RWPE1 (cell line): Measurements from ENCODE around the gene HRK.

Source experiments
- CTCF ChIA-PET: fragments of 350-600 bp; sonication (Branson Sonifier 250); formaldehyde crosslinking; extraction: SDS; loops from one replicate; lab custom pipeline; 2021; lab: Yijun Ruan, JAX
- POLR2A ChIA-PET: fragments of 400-600 bp; formaldehyde crosslinking; extraction: SDS; loops from one replicate; lab custom pipeline; 2020; ENCODE audit warnings: antibody characterized with exemption; ENCODE audit not compliant: low non-redundant PET; lab: Yijun Ruan, JAX
- DNase-seq: peaks from one replicate; pipeline ENCODE4 v3.0.0; 2012; ENCODE audit warnings: low spot score
- H3K27ac ChIP-seq: fragments of 450-650 bp; 2 replicates; pipeline ENCODE4 v1.5.1; 2017
- TF ChIP-seq, protein P1 (sequence below): fragments of 450-650 bp; conservative IDR thresholded peaks from 2 replicates; pipeline ENCODE4 v1.5.1; 2017; ENCODE audit warnings: low read depth, mild to moderate bottlenecking

Gene HRK

DNA sequence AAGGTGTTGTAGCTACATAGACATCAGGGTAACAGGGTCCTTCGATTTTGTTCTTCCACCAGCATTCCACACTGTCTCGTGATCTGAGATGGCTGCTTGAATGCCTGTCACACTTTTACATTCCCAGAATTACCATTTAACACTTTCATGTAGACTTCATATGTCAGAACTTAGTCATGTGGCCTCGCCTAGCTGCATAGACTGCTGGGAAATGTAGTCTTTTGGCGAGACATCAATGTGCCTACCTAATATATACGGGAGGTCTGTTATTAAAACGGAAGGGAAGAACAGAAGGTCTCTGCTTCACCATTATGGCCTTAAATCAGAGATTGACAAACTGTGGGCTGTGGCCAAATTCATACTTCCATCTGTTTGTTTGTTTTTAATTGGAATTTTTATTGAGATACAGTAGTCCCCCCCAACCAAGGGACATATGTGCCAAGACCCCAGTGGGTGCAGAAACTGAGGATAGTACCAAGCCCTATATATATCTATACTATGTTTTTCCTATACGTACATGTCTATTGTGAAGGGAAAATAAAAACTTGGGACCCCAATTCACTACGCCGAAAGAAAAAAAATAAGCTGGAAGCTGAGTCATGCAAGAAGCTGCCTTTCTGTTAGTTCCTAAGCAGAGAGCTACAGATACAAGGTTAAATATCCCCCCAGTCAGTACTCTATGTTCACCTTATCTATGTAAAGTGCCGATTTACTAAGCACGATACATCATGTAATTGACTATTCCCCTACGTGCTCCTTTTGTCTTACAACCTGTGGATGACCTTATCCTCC is 11.3 kb upstream of the HRK start:
- TF ChIP-seq, protein P1, sequence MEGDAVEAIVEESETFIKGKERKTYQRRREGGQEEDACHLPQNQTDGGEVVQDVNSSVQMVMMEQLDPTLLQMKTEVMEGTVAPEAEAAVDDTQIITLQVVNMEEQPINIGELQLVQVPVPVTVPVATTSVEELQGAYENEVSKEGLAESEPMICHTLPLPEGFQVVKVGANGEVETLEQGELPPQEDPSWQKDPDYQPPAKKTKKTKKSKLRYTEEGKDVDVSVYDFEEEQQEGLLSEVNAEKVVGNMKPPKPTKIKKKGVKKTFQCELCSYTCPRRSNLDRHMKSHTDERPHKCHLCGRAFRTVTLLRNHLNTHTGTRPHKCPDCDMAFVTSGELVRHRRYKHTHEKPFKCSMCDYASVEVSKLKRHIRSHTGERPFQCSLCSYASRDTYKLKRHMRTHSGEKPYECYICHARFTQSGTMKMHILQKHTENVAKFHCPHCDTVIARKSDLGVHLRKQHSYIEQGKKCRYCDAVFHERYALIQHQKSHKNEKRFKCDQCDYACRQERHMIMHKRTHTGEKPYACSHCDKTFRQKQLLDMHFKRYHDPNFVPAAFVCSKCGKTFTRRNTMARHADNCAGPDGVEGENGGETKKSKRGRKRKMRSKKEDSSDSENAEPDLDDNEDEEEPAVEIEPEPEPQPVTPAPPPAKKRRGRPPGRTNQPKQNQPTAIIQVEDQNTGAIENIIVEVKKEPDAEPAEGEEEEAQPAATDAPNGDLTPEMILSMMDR: no peak
- DNase-seq: no peak
- POLR2A ChIA-PET: no interaction called here
- H3K27ac ChIP-seq: no peak overlapping the region
- CTCF ChIA-PET: interaction anchor here (1.0 kb wide), 2 partner anchors 12 to 24 kb away, joined by 3 read pairs; partner anchors contain the start of gene HRK

DNA sequence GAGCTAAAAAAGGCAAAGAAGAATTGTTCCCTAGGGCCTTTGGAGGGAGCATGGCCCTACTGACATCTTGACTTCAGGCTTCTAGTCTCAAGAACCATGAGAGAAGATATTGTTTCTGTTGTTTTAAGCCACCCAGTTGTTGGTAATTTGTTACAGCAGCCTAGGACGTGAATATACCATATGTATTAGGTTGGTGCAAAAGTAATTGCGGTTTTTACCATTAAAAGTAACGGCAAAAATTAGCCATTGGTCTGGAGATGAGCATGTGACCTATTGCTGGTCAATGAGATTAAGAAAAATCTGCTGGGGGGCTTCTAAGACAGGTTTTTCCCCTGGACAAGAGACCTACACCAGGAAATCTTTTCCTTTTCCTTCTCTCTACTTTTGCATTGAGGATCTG is 9.8 kb upstream of the HRK start:
- TF ChIP-seq, protein P1: no peak
- no peak overlapping the region for H3K27ac ChIP-seq
- ChIA-PET POLR2A (no interaction called here), CTCF (interaction anchor here (0.7 to 1.0 kb wide), 3 partner anchors 8 to 128 kb away, joined by 3 read pairs; no protein-coding TSS in a partner anchor)
- no peak for DNase-seq

DNA sequence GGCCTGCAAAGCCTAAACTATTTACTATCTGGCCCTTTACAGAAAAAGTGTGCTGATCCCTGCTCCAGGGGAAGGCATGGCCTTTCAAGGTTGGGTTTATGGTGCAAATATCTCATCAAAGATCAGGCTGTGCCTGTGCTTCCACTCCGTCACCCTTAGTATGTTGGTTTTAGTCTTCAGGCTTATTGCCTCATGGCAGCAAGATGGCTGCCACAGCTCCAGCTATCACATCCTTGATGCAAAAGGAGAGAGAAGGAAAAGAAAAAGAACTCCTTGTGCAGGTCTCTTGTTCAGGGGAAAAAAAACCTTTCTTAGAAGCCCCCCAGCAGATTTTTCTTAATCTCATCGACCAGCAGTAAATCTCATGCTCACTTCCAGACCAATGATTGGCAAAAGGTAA is 9.1 kb upstream of the HRK start:
- H3K27ac ChIP-seq: no peak overlapping the region
- POLR2A ChIA-PET: no interaction called here
- CTCF ChIA-PET: no interaction called here
- DNase-seq: no peak
- TF ChIP-seq, protein P1: no peak

DNA sequence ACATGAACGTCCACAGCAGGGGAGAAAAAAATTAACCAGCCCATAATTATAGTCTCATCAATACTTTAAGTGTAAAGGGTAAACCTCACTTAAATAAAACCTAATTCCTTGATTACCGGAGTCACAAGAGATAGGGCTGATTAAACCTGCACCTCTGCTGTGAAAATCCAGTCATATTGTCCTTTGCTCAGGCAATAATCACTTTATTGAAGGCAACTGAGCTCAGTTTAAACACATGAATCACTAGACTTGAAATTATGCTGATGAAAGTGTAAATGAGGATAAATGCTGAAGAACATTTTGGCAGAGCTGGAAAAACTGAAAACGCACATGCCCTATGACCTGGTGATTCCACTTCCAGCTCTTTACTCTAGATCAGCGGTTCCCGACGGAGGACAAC is 6.7 kb upstream of the HRK start:
- DNase-seq: no peak
- CTCF ChIA-PET: no interaction called here
- no peak overlapping the region for H3K27ac ChIP-seq
- POLR2A ChIA-PET: no interaction called here
- TF ChIP-seq, protein P1: no peak

DNA sequence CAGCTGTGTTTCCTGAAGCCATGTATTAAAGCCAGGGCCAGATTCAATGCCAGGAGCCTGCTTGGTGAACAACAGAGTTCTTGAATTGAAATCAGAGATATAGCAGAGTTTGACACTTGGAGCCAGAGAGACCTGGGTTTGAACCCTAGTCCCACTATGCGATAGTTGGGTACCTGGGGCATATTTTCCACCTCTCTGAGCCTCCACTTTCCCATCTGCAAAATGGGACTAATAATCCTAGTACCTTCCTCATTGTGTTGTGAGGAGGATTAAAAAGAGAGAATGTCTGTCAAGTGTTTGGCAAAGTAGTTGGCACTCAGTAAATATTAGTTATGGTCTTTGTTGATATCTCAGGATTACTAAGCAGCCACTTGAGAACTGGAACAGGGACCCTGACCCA is 6.0 kb upstream of the HRK start:
- POLR2A ChIA-PET: no interaction called here
- DNase-seq: no peak
- TF ChIP-seq, protein P1: no peak
- CTCF ChIA-PET: no interaction called here
- H3K27ac ChIP-seq: no peak overlapping the region

DNA sequence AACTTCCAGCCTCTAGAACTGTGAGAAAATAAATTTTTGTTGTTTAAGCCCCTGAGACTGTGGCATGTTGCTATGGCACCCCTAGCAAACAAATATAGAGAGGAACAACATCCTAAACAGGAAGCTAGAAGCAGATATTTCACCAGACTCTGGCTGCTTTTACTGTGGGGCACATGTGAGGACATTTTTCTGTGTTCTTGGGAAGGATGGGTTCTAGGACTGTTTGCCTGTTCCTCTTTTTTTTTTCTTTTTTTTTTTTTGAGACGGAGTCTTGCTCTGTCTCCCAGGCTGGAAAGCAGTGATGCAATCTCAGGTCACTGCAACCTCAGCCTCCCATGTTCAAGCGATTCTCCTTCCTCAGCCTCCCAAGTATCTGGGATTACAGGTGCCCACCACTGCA is 4.2 kb upstream of the HRK start:
- CTCF ChIA-PET: interaction anchor here (0.7 kb wide), 1 partner anchor 245 kb away, joined by 6 read pairs; no protein-coding TSS in a partner anchor
- POLR2A ChIA-PET: no interaction called here
- no peak for DNase-seq
- H3K27ac ChIP-seq: no peak overlapping the region
- TF ChIP-seq, protein P1: no peak
